Measurements from ENCODE around the gene MED9. TPM values are rescaled to one million over a fixed set of nuclear protein-coding genes. Genes with fewer than 3 reads are reported as not detected.

Gene MED9, protein sequence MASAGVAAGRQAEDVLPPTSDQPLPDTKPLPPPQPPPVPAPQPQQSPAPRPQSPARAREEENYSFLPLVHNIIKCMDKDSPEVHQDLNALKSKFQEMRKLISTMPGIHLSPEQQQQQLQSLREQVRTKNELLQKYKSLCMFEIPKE
- total RNA-seq (2022; extraction: Qiagen RNA extraction) = 18.5 to 21.4 TPM (median 18.9 TPM) in 5 replicates

GRCh38 chr17:17476865-17477467 is at the start of gene MED9:
Gene MED9, plus strand, starts transcription at chr17:17477000. Its CDS starts 42 bp downstream, at chr17:17477042.

DNA sequence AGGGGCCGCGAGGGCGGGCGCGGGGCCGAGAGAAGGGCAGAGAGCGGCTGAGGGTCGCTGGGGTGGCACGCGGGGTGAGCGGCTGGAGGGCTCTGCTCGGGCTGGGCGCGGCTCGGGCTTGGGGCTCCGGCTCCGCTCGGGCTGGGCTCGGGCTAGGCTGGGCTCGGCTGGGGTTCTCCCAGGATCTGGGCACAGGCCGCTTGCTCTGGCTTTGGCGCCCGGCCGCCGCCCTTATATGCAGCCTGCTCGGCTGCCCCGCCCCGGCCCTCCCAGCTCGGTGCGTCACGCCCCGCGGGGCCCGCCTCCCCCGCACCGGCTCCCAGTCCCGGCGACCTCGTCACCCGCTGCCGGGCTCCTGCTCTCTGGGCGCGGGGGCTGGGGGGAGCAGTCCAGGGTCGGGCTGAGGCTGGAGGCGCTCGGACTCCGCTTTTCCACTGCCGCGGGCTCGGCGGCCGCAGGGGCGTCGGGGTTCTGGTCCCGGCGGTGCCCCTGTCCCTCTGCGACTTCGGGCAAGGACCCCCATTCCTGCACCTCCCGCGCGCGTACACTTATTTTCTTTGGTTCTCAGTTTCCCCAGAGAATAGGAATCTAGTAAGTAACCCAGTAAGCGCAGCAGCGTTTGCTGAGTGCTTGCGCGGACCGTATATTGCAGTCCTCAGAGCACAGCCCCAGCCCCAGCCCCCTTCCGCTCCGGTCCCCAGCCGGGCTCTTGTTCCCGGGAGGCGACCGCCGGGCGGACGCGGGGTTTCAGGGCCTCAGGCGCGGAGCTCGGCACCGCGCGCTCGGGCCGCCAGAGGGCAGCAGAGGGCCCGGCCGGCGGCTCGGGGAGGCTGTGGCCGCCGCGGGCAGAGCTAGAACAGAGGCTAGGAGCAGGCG is 19.6 kb downstream of the MED9 start, which contains the start of gene RASD1:
Gene RASD1 (minus strand): TSS at position 207 of the 876 bp plus-strand sequence. CDS start 214 bp downstream, outside the sequence.

Other genes with a start within 250 kb of the MED9 start
- 23.9 to 36.0 TPM (median 32.4 TPM) in 5 replicates for gene FLCN, start 239.8 kb upstream of the MED9 start, total RNA-seq (2022; extraction: Qiagen RNA extraction)
- gene COPS3, start 195.8 kb upstream of the MED9 start, total RNA-seq (2022; extraction: Qiagen RNA extraction) = 140 to 153 TPM (median 148 TPM) in 5 replicates
- gene NT5M, start 173.6 kb upstream of the MED9 start, total RNA-seq (2022; extraction: Qiagen RNA extraction) = 8.4 to 11.8 TPM (median 9.8 TPM) in 5 replicates
- 3.0 to 6.2 TPM (median 5.2 TPM) in 5 replicates for gene RASD1, start 19.4 kb downstream of the MED9 start, total RNA-seq (2022; extraction: Qiagen RNA extraction)
- gene PEMT, start 114.7 kb downstream of the MED9 start, total RNA-seq (2022; extraction: Qiagen RNA extraction) = 57.4 to 68.2 TPM (median 61.9 TPM) in 5 replicates
- gene RAI1, start 204.5 kb downstream of the MED9 start, total RNA-seq (2022; extraction: Qiagen RNA extraction) = 35.1 to 51.1 TPM (median 45.2 TPM) in 5 replicates

All from A549 treated with dexamethasone at 1 μM for 4 hours (cell line).